ENCODE data around the gene GATA3.

DNA sequence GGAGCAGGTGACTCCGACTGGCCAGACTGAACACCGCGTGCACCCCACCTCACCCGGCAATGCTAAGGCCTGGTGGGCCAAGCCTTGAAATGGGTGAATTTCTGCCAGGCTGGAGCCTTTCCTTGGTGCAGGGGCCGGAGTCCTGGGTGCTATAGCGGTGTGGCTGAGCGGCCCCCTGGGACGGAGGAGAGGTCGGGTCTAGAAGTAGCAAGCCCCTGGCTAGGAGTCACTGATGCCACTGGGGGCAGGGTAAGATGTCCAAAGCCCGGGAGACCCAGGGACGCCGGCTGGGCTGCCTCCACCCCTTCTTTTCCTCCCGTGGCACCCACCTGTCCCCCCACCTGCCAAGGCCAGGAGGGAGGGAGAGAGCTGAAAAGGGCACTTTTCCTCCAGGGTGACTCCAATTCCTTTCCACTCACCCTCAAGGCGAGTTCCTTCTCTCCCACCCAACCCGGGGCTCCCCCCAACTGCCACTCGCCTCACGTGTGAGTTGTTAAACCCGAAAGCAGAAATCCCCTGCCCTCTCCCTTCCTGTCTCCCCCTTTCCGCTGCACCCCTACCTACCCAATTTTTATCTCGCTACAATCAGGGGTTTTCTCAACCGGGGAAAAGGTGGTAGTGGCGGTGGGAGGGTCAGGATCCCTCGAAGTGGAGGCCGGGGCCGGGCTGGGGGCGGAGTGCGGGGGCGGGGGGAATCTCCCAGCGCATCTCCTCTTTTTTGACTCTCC is 6.0 kb upstream of the GATA3 start:
- TF ChIP-seq POLR2AphosphoS5 (IDR thresholded peaks at IDR 0.05; ENCODE audit: low read depth, low read length) (no peak), POLR2A (IDR thresholded peaks at IDR 0.05; ENCODE audit: low read depth, low read length) (no peak), SPI1 (IDR thresholded peaks at IDR 0.05; ENCODE audit: low read depth, low read length) (no peak)

Measured in GM12891 (cell line).